GM12872 (cell line): ENCODE results near the gene MAPKBP1.

Experiments used
- CTCF ChIP-seq: IDR thresholded peaks from 3 replicates; pipeline ENCODE4 v1.5.1; 2011; ENCODE audit warnings: low read depth, mild to moderate bottlenecking, low read length, moderate library complexity; ENCODE audit not compliant: insufficient read depth

Gene MAPKBP1

GRCh38 chr15:41876007-41876406 is 101.7 kb downstream of the MAPKBP1 start:
- TF ChIP-seq CTCF: no peak

DNA sequence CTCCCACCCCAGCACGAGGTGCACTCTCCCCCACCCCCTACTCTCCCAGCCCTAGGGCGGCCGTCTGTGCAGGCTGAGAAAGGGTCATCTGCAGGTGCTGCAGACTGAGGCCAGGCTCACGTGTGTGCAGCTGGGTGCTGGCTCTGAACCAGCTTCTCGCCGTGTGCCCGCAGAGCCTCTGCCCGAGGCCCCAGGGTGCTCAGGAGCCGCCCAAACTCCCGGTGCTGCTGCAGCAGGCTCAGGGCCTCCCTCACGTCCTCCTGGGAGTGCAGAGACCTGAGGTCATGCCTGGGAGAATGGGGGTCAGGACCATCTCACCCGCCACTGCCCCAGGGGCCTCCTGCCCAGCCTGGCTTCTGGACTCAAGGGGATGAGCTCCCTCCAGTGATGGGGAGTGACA is 102.4 kb downstream of the MAPKBP1 start:
- TF ChIP-seq CTCF: no peak
